ENCODE results near the gene TTC7B.

GRCh38 chr14:90692061-90692460 lies 124.2 kb downstream of the TTC7B start:
- no peak for TF ChIP-seq RAD21 (CRISPR knock-in tag; IDR thresholded peaks at IDR 0.05)
- TF ChIP-seq ATF3 (CRISPR knock-in tag; IDR thresholded peaks at IDR 0.05) = no peak
- no peak for TF ChIP-seq ELF1 (CRISPR knock-in tag; IDR thresholded peaks at IDR 0.05)
- TF ChIP-seq ZNF567 (CRISPR knock-in tag; IDR thresholded peaks at IDR 0.05; ENCODE audit: borderline replicate concordance) = no peak
- TF ChIP-seq MAX (IDR thresholded peaks at IDR 0.05) = no peak
